Kidney (tissue), 14 donors: ENCODE measurements around the gene MDGA2. TPM values are rescaled to one million over a fixed set of nuclear protein-coding genes. Genes with fewer than 3 reads are reported as not detected.

Experiments used
- DNase-seq, 5 donors: peaks; one replicate each; pipeline ENCODE4 v3.0.0-alpha.2; 2013 to 2020
- FAIRE-seq: peaks from 2 replicates; lab custom pipeline; 2012; peaks lifted over from hg19 to GRCh38; lab: Jason Lieb, UNC
- H3K27ac ChIP-seq, 2 donors: one replicate each; pipeline ENCODE4 v1.7.0; 2013; ENCODE audit warnings: low read depth in 2 of 2, low read length in 2 of 2, inconsistent platforms in 1 of 2
- H3K27me3 ChIP-seq: one replicate; pipeline ENCODE4 v1.7.1; 2013; ENCODE audit warnings: low read length, inconsistent platforms; ENCODE audit not compliant: control insufficient read depth, insufficient read depth
- H3K36me3 ChIP-seq, 3 donors: one replicate each; pipeline versions ENCODE4 v1.7.0 to v1.7.1; 2013; ENCODE audit warnings: low read length in 3 of 3, control low read depth in 1 of 3, inconsistent platforms in 1 of 3; ENCODE audit not compliant: insufficient read depth in 3 of 3, control insufficient read depth in 2 of 3
- H3K4me1 ChIP-seq, 3 donors: one replicate each; pipeline versions ENCODE4 v1.7.0 to v1.7.1; 2013; ENCODE audit warnings: low read length in 3 of 3, inconsistent platforms in 1 of 3, low read depth in 1 of 3; ENCODE audit not compliant: control insufficient read depth in 2 of 3, insufficient read depth in 2 of 3
- H3K4me3 ChIP-seq, 3 donors: one replicate each; pipeline versions ENCODE4 v1.7.0 to v1.8.1; 2013; ENCODE audit warnings: low read length in 3 of 3, control low read depth in 1 of 3, inconsistent platforms in 1 of 3
- H3K9ac ChIP-seq, 3 donors: one replicate each; pipeline versions ENCODE4 v1.7.0 to v1.7.1; 2013; ENCODE audit warnings: low read length in 3 of 3, control low read depth in 1 of 3, inconsistent platforms in 1 of 3
- H3K9me3 ChIP-seq, 3 donors: one replicate each; pipeline versions ENCODE4 v1.7.0 to v1.7.1; 2013; ENCODE audit warnings: low read length in 3 of 3, control low read depth in 1 of 3, inconsistent platforms in 1 of 3; ENCODE audit not compliant: control insufficient read depth in 2 of 3, insufficient read depth in 1 of 3
- intact Hi-C: fragments of 100-400 bp; cut with DNase I; formaldehyde crosslinking; loops from one replicate; pipeline ENCODE4 v1.11.1; 2022
- polyA plus RNA-seq: library from polyadenylated mRNA; stranded (reverse); fragments of 350-450 nt; fragmentation: Illumina TruSeq; extraction: RNeasy Lipid Tissue Mini Kit (QIAGEN cat#74804); gene quantifications from one replicate; pipeline ENCODE4 v1.2.3, GENCODE V29; 2014; ENCODE audit warnings: low read depth, low replicate concordance; ENCODE audit not compliant: insufficient read depth
- total RNA-seq: library from RNA; stranded (reverse); fragmentation: NEBNext Ultra II Directional; extraction: Animal tissue kit (Norgen Biotek cat#: 25700); gene quantifications from one replicate; pipeline ENCODE4 v1.2.1, GENCODE V29; 2021
- TF ChIP-seq, protein P1 (sequence below): IDR thresholded peaks from 3 replicates; pipeline ENCODE4 v1.5.1; 2012; ENCODE audit warnings: mild to moderate bottlenecking, moderate library complexity, borderline replicate concordance; ENCODE audit not compliant: insufficient read depth; ENCODE audit errors: extremely low read depth
- donor health status: control.
- donor health status: control.
- donor health status: control.
- donor health status: control.
- donor health status: control.
- donor health status: DM: yes; HTN: yes; CAD: no.
- donor health status: Normal renal cell carcinoma (clear cell type).

MDGA2 gene
- total and polyA plus RNA-seq, 2 donors from 2014 or later: 0.41 TPM; not detected in 1

DNA sequence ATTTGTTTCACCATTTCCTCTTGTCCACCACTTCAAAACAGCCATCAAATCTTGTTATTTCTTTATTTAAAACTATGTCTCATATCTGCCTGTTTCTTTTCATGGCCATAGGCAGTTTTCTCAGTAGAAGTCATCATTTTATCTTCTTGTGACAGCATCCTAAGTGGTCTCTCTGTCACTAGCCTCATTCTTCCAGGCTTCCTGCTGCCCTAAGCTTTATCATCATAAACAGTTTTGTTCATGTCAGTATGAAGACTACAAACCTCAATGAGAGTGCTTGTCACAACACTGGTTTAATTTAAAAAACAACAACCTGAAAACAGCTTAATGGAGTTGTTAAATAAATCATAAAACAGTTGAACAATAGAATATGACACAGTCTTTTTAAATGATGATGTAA is 636.1 kb downstream of the MDGA2 start:
- Histone ChIP-seq H3K36me3 (no peaks in the 10 kb centered on the region), H3K4me3 (no peak overlapping the region), H3K27me3 (no peaks in the 10 kb centered on the region), H3K9ac (no peak overlapping the region), H3K4me1 (no peaks in the 10 kb centered on the region), H3K9me3 (no peaks in the 10 kb centered on the region), H3K27ac (no peak overlapping the region)
- intact Hi-C loops: no loop called here
- FAIRE-seq (no peak), DNase-seq (no peak)
- TF ChIP-seq, protein P1, sequence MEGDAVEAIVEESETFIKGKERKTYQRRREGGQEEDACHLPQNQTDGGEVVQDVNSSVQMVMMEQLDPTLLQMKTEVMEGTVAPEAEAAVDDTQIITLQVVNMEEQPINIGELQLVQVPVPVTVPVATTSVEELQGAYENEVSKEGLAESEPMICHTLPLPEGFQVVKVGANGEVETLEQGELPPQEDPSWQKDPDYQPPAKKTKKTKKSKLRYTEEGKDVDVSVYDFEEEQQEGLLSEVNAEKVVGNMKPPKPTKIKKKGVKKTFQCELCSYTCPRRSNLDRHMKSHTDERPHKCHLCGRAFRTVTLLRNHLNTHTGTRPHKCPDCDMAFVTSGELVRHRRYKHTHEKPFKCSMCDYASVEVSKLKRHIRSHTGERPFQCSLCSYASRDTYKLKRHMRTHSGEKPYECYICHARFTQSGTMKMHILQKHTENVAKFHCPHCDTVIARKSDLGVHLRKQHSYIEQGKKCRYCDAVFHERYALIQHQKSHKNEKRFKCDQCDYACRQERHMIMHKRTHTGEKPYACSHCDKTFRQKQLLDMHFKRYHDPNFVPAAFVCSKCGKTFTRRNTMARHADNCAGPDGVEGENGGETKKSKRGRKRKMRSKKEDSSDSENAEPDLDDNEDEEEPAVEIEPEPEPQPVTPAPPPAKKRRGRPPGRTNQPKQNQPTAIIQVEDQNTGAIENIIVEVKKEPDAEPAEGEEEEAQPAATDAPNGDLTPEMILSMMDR: no peak

DNA sequence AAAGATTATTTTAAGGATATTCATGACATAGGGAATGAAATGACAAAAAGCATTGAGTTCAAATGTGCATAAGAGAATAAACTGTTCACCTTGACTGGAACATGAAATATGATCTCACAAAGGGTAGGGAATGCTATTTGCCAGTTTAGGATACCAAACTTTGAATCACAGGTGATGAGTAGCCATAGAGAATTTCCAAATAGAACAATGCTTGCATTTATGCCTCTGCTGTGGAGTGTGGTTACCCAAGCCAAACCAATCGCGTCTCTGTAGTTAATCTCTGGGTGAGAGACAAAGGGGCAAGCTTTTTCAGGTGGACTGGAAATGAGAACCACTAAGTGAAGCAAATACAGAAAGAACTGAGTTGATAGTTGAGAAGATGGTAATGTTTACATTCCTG is 652.7 kb downstream of the MDGA2 start:
- Histone ChIP-seq H3K9ac (no peak overlapping the region), H3K27me3 (no peaks in the 10 kb centered on the region), H3K4me1 (no peaks in the 10 kb centered on the region), H3K27ac (no peak overlapping the region), H3K4me3 (peak overlapping the region in 1 of 3 donors; percentile 44), H3K9me3 (no peaks in the 10 kb centered on the region), H3K36me3 (no peaks in the 10 kb centered on the region)
- TF ChIP-seq, protein P1: no peak
- intact Hi-C loops: no loop called here
- no peak for FAIRE-seq
- DNase-seq: no peak

DNA sequence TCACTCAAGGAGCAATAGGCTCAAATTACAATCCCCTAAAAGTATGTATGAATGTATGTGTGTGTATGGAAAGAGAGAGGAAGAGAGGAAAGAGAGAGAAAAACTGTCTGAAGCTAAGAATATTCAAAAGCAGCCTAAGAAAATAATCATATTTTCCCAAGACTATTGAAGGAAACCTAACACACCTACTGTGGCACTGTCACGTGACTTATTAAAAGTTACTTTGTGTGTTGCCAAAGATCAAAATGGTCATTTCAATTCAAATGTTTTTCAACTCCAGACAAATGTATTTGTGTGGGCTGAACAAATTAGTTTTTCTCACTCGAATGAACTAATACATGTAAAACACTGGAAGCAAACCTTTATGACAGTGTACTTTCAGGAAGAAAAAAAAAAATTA is 654.9 kb downstream of the MDGA2 start:
- H3K27me3 ChIP-seq: no peaks in the 10 kb centered on the region
- H3K27ac ChIP-seq: no peak overlapping the region
- H3K36me3 ChIP-seq: no peaks in the 10 kb centered on the region
- FAIRE-seq: no peak
- H3K4me3 ChIP-seq: no peak overlapping the region
- H3K4me1 ChIP-seq: no peaks in the 10 kb centered on the region
- no peak overlapping the region for H3K9ac ChIP-seq
- TF ChIP-seq, protein P1: no peak
- H3K9me3 ChIP-seq: no peaks in the 10 kb centered on the region
- intact Hi-C loops: no loop called here
- no peak for DNase-seq

DNA sequence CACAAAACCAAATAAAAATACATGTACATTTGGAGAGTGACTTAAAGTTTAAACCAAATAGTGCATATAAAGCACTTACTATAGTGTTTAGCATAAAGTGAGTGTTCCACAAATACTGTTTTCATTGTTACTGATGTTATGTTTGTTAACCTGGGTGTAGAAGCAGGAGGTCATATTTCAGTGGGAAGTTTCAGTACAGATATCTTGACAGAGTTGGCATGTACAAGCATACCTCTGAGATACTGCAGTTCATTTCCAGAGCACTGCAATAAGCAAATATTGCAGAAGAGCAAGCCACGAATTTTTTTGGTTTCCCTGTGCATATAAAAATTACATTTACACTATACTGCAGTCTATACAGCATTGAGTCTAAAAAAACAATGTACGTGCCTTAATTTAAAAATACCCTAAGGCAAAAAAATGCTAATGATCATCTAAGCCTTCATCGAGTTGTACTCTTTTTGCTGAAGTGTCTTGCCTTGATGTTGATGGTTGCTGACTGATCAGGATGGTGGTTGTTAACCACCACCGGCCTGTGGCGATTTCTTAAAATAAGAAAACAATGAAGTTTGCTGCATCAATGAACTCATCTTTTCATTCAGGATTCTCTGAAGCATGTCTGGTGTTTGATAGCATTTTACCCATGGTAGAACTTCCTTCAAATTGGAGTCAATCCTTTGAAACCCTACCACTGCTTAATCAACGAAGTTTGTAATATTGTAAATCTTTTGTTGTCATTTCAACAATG is 662.7 kb downstream of the MDGA2 start:
- no peak overlapping the region for H3K9ac ChIP-seq
- no peaks in the 10 kb centered on the region for H3K9me3 ChIP-seq
- H3K4me1 ChIP-seq: no peaks in the 10 kb centered on the region
- H3K4me3 ChIP-seq: no peak overlapping the region
- TF ChIP-seq, protein P1: no peak
- no peaks in the 10 kb centered on the region for H3K36me3 ChIP-seq
- DNase-seq (no peak), FAIRE-seq (no peak)
- no peak overlapping the region for H3K27ac ChIP-seq
- no peaks in the 10 kb centered on the region for H3K27me3 ChIP-seq
- intact Hi-C loops: no loop called here
